KOPT-K1 (cell line): ENCODE data around the gene TRIOBP.
"Not testable (repeated sequence)": the region's sequence is repeated elsewhere in the genome, so short reads cannot be mapped to it uniquely, and the experiment has no call there.

Experiments used
- H3K27ac ChIP-seq: fragments of 200-600 bp; sonication (generic); 2 replicates; pipeline ENCODE4 v1.5.1; 2016; ENCODE audit warnings: antibody characterized with exemption, mild to moderate bottlenecking, low read depth, low read length; ENCODE audit not compliant: poor library complexity, severe bottlenecking
- H3K36me3 ChIP-seq: fragments of 200-600 bp; sonication (generic); 2 replicates; pipeline ENCODE4 v1.5.1; 2017; ENCODE audit warnings: antibody characterized with exemption, mild to moderate bottlenecking, low read length, moderate library complexity; ENCODE audit not compliant: insufficient read depth
- H3K9me3 ChIP-seq: fragments of 200-600 bp; sonication (generic); 2 replicates; pipeline ENCODE4 v1.5.1; 2017; ENCODE audit warnings: antibody characterized with exemption, low read length, mild to moderate bottlenecking; ENCODE audit not compliant: insufficient read depth, poor library complexity, severe bottlenecking

The TRIOBP gene

GRCh38 chr22:37701141-37701786, 4.4 kb downstream of the TRIOBP start:
- no peaks in the 10 kb centered on the region; the same call in 1 of the 2 replicates for H3K36me3 ChIP-seq
- no peaks in the 10 kb centered on the region for H3K9me3 ChIP-seq
- H3K27ac ChIP-seq = no peak overlapping the region

- H3K36me3 ChIP-seq = no peaks in the 10 kb centered on the region; the same call in 1 of the 2 replicates
- no peaks in the 10 kb centered on the region for H3K9me3 ChIP-seq
Measured at GRCh38 chr22:37703906-37704305, 7.1 kb downstream of the TRIOBP start.

GRCh38 chr22:37704645-37705044, 7.8 kb downstream of the TRIOBP start:
- Histone ChIP-seq H3K9me3 (no peaks in the 10 kb centered on the region), H3K27ac (no peak overlapping the region), H3K36me3 (no peaks in the 10 kb centered on the region; the same call in 1 of the 2 replicates)

More at GRCh38 chr22:37703906-37704305, 7.1 kb downstream of the TRIOBP start:
- H3K27ac ChIP-seq = no peak overlapping the region

GRCh38 chr22:37705205-37705604, 8.4 kb downstream of the TRIOBP start:
- Histone ChIP-seq H3K9me3 (no peaks in the 10 kb centered on the region), H3K27ac (no peak overlapping the region), H3K36me3 (no peaks in the 10 kb centered on the region; the same call in 1 of the 2 replicates)

- H3K36me3 ChIP-seq = no peaks in the 10 kb centered on the region
- no peaks in the 10 kb centered on the region for H3K9me3 ChIP-seq
- H3K27ac ChIP-seq = no peak overlapping the region
Measured at GRCh38 chr22:37708580-37709444, 12.0 kb downstream of the TRIOBP start.

GRCh38 chr22:37709445-37709765, 12.6 kb downstream of the TRIOBP start:
- H3K27ac ChIP-seq = no peak overlapping the region
- no peaks in the 10 kb centered on the region for H3K36me3 ChIP-seq
- no peaks in the 10 kb centered on the region for H3K9me3 ChIP-seq

- Histone ChIP-seq H3K36me3 (no peaks in the 10 kb centered on the region), H3K27ac (no peak overlapping the region), H3K9me3 (no peaks in the 10 kb centered on the region)
Measured at GRCh38 chr22:37710675-37711074, 13.8 kb downstream of the TRIOBP start.

GRCh38 chr22:37711490-37711889, 14.6 kb downstream of the TRIOBP start:
- no peaks in the 10 kb centered on the region for H3K36me3 ChIP-seq
- H3K9me3 ChIP-seq = no peaks in the 10 kb centered on the region
- H3K27ac ChIP-seq = no peak overlapping the region

GRCh38 chr22:37713761-37714160, 16.9 kb downstream of the TRIOBP start:
- Histone ChIP-seq H3K9me3 (no peaks in the 10 kb centered on the region), H3K27ac (no peak overlapping the region)

GRCh38 chr22:37714634-37715033, 17.8 kb downstream of the TRIOBP start:
- Histone ChIP-seq H3K9me3 (no peaks in the 10 kb centered on the region), H3K27ac (no peak overlapping the region), H3K36me3 (peaks cover 4% of the 10 kb centered on the region; the same call in 1 of the 2 replicates)

More at GRCh38 chr22:37713761-37714160, 16.9 kb downstream of the TRIOBP start:
- peaks cover 4% of the 10 kb centered on the region; the same call in 1 of the 2 replicates for H3K36me3 ChIP-seq

- peaks cover 4% of the 10 kb centered on the region; the same call in 1 of the 2 replicates for H3K36me3 ChIP-seq
- H3K27ac ChIP-seq = no peak overlapping the region
Measured at GRCh38 chr22:37715760-37716159, 18.9 kb downstream of the TRIOBP start.

GRCh38 chr22:37716708-37717107, 19.9 kb downstream of the TRIOBP start:
- Histone ChIP-seq H3K36me3 (peaks cover 4% of the 10 kb centered on the region; the same call in 1 of the 2 replicates), H3K27ac (no peak overlapping the region), H3K9me3 (no peaks in the 10 kb centered on the region)

More at GRCh38 chr22:37715760-37716159, 18.9 kb downstream of the TRIOBP start:
- H3K9me3 ChIP-seq = no peaks in the 10 kb centered on the region

GRCh38 chr22:37717235-37717634, 20.4 kb downstream of the TRIOBP start:
- not testable (repeated sequence) for H3K9me3 ChIP-seq, H3K36me3 ChIP-seq, H3K27ac ChIP-seq

- H3K27ac ChIP-seq, H3K36me3 ChIP-seq, H3K9me3 ChIP-seq: not testable (repeated sequence)
Measured at GRCh38 chr22:37717746-37718305, 21.0 kb downstream of the TRIOBP start.

- H3K9me3 ChIP-seq = no peaks in the 10 kb centered on the region
- H3K27ac ChIP-seq = no peak overlapping the region
- H3K36me3 ChIP-seq = no peaks in the 10 kb centered on the region
Measured at GRCh38 chr22:37725551-37726240, 28.8 kb downstream of the TRIOBP start.
